ENCODE measurements around the gene HK3.
A peak's percentile ranks its signal among the peaks of the same experiment; 100 is the strongest.

The HK3 gene, protein sequence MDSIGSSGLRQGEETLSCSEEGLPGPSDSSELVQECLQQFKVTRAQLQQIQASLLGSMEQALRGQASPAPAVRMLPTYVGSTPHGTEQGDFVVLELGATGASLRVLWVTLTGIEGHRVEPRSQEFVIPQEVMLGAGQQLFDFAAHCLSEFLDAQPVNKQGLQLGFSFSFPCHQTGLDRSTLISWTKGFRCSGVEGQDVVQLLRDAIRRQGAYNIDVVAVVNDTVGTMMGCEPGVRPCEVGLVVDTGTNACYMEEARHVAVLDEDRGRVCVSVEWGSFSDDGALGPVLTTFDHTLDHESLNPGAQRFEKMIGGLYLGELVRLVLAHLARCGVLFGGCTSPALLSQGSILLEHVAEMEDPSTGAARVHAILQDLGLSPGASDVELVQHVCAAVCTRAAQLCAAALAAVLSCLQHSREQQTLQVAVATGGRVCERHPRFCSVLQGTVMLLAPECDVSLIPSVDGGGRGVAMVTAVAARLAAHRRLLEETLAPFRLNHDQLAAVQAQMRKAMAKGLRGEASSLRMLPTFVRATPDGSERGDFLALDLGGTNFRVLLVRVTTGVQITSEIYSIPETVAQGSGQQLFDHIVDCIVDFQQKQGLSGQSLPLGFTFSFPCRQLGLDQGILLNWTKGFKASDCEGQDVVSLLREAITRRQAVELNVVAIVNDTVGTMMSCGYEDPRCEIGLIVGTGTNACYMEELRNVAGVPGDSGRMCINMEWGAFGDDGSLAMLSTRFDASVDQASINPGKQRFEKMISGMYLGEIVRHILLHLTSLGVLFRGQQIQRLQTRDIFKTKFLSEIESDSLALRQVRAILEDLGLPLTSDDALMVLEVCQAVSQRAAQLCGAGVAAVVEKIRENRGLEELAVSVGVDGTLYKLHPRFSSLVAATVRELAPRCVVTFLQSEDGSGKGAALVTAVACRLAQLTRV

DNA sequence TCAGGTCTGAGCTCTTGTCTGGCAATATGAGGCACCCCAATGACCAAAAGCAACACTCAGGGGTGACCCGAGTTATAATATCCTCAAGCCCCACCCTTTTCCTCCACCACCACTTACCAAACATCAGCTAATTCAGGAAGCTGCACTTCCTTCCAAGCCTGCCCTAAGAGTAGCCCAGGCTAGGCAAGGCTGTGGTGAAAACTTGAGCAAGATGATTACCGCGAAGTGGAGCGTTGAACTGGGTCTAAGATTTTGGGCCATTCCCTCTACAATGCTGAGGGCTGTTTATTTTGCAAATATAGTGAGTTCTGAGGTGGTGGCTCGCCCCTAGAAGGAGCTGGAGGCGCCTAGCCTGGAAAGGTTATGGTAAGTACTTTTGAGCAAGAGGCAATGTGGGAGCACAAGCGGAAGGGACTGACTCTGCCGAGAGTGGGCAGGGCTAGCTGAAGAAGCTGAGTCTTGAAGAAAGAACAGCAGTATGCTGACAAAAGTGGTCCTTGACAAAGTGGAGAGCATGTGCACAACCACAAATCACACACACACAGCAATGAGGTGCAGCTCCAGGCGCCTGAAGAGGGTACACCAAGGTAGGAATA lies at the start of gene HK3:
TSS of gene HK3 (minus strand) at position 51 of the 596 bp plus-strand sequence. CDS start 3,187 bp downstream, outside the sequence.
- Mint-ChIP-seq H3K9me3 (no peaks in the 10 kb centered on the region), H3K4me1 (peaks cover 44% of the 10 kb centered on the region), H3K36me3 (peaks cover 16% of the 10 kb centered on the region), H3K27ac (peak within 1 kb of the TSS; percentile 90), H3K4me3 (no peak within 1 kb of the TSS), H3K27me3 (no peaks in the 10 kb centered on the region)

GRCh38 chr5:176948458-176948857 lies 49.3 kb upstream of the HK3 start:
- peaks cover 4% of the 10 kb centered on the region for H3K4me1 Mint-ChIP-seq
- H3K9me3 Mint-ChIP-seq: no peaks in the 10 kb centered on the region
- no peak overlapping the region for H3K4me3 Mint-ChIP-seq
- no peaks in the 10 kb centered on the region for H3K27me3 Mint-ChIP-seq
- peaks cover 14% of the 10 kb centered on the region for H3K36me3 Mint-ChIP-seq
- no peak overlapping the region for H3K27ac Mint-ChIP-seq

DNA sequence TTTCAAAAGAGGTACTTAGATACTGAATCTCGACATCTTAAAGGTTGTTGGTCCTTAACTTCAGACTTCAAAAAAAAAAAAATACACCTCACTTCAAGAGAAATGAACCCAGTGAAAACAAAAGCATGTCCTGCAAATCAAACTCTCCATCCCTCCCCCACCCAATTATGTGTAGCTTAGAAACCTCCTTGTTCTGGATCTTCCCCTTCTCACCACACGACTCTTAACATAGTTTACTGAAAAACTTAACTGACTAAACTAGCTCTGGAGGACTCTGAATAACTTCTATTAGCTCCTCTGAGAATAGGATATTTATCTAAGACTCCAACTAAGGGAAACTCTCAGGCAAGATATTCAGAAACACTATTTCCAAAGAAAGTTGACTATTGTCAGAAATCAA lies 48.7 kb upstream of the HK3 start:
- peaks cover 9% of the 10 kb centered on the region for H3K4me1 Mint-ChIP-seq
- H3K4me3 Mint-ChIP-seq: no peak overlapping the region
- H3K36me3 Mint-ChIP-seq: peaks cover 20% of the 10 kb centered on the region
- no peaks in the 10 kb centered on the region for H3K27me3 Mint-ChIP-seq
- H3K9me3 Mint-ChIP-seq: no peaks in the 10 kb centered on the region
- peak overlapping the region; percentile 72 for H3K27ac Mint-ChIP-seq

- no peaks in the 10 kb centered on the region for H3K9me3 Mint-ChIP-seq
- H3K36me3 Mint-ChIP-seq: peaks cover 15% of the 10 kb centered on the region
- H3K27ac Mint-ChIP-seq: no peak overlapping the region
These were observed 45.1 kb upstream of the HK3 start for GRCh38 chr5:176944268-176944667.

DNA sequence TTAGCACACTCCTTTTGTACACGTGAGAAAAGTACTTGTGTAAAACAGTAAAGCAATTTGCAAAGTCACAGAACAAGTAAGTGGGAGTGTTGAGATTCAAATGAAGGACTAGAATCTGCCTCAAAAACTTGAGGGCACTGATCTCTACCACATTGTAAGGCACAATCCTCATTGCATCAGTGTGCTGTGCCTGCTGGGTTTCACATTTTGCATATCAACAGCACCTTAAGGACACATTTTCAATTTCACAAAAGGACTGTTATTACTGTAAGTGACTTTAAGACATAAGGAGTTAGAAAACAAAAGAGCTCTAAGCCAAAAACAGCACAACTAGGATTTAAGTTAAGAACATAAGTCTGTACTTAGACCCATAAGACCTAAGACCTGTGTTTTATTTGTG lies 44.7 kb upstream of the HK3 start:
- no peaks in the 10 kb centered on the region for H3K9me3 Mint-ChIP-seq
- H3K36me3 Mint-ChIP-seq: peaks cover 15% of the 10 kb centered on the region
- no peak overlapping the region for H3K4me3 Mint-ChIP-seq
- no peak overlapping the region for H3K27ac Mint-ChIP-seq
- no peaks in the 10 kb centered on the region for H3K27me3 Mint-ChIP-seq
- peaks cover 9% of the 10 kb centered on the region for H3K4me1 Mint-ChIP-seq

More at GRCh38 chr5:176944268-176944667, 45.1 kb upstream of the HK3 start:
- peaks cover 9% of the 10 kb centered on the region for H3K4me1 Mint-ChIP-seq
- no peak overlapping the region for H3K4me3 Mint-ChIP-seq
- H3K27me3 Mint-ChIP-seq: no peaks in the 10 kb centered on the region

DNA sequence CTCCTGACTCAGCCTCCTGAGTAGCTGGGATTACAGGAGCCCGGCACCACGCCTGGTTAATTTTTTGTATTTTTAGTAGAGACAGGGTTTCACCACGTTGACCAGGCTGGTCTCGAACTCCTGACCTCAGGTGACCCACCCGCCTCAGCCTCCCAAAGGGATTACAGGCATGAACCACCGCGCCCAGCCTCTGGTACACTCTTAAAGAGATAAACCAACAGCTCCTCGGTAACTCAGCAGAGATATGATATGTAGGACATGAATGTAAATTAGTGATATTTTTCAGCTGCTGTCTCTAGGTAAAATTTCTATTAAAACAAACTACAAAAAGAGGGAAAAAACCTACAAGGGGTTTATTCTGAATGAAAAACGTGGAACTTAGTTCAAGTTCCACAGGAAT lies 42.8 kb upstream of the HK3 start:
- Mint-ChIP-seq H3K9me3 (no peaks in the 10 kb centered on the region), H3K27me3 (no peaks in the 10 kb centered on the region), H3K4me1 (peaks cover 5% of the 10 kb centered on the region), H3K36me3 (peaks cover 9% of the 10 kb centered on the region), H3K27ac (no peak overlapping the region), H3K4me3 (no peak overlapping the region)

DNA sequence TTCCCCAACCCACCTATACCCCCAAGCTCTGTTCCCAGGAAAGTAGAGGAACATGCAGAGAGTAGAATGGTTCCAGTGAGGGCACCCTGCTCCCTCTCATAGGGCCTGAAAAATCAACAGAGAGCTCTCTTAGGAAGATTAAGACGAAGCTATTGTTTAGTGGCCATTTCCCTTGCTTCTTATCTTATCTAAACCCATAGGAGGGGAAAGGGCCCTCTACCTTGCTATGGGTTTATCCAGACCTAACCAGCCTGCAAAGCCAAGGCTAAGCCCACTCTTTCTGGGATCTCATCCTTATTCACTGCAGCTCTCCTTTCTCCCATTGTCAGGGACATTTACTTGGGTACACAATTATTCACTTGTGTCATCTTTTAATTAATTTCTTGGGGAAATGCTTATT lies 39.3 kb upstream of the HK3 start:
- Mint-ChIP-seq H3K36me3 (peaks cover 21% of the 10 kb centered on the region), H3K27ac (no peak overlapping the region), H3K9me3 (no peaks in the 10 kb centered on the region), H3K4me3 (no peak overlapping the region), H3K4me1 (peaks cover 27% of the 10 kb centered on the region), H3K27me3 (no peaks in the 10 kb centered on the region)

DNA sequence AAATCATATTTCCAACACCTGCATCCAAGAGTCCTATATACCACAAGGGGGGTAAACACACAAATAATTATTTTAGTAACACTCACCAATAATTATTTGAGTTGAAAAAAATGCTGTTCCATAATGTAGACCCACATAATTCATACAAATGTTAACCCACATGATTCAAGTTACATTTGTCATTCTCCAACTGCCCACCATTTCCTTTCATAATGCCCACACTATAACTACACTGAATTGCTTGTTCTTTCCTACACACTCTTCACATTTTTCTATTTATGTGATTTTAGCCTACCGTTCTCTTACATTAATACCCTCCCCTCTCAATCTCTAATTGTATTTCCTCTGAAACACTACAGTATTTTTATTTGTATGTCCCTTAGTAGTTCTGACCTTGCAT lies 35.9 kb upstream of the HK3 start:
- Mint-ChIP-seq H3K4me1 (peaks cover 37% of the 10 kb centered on the region), H3K4me3 (peak overlapping the region; percentile 6), H3K27ac (peak overlapping the region; percentile 33), H3K9me3 (no peaks in the 10 kb centered on the region), H3K27me3 (no peaks in the 10 kb centered on the region), H3K36me3 (peaks cover 21% of the 10 kb centered on the region)

DNA sequence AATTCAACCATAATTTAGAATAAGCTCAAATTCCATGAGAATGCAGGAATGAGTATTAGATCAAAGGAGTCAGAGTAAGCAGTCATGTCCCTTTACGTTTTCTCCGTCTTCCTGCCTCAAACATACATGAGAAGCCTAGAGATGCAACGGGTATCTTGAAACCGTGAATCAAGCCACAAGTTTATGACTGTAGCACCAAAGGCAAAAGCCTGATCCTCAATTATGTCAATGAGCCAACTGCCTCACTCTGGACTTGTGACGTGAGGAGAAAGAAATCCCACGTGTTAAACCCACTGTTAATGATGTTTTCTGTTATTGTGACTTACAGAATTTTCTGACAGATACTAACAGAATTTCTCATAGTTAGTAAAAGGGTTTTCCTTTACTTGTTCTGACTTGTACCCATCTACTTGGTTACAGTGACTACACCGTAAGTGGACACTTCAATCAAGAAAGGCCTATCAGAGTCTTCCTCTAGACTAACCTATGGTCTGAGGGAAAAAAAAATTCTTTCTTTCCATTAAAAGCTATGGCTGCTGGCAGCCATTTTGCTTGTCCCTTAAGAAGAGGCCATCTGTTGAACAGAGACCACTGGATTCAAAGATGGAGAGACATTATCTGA lies 35.3 kb upstream of the HK3 start:
- Mint-ChIP-seq H3K4me1 (peaks cover 42% of the 10 kb centered on the region), H3K9me3 (no peaks in the 10 kb centered on the region), H3K36me3 (peaks cover 21% of the 10 kb centered on the region), H3K27ac (no peak overlapping the region), H3K4me3 (peak overlapping the region; percentile 6), H3K27me3 (no peaks in the 10 kb centered on the region)

- Mint-ChIP-seq H3K9me3 (no peaks in the 10 kb centered on the region), H3K27ac (no peak overlapping the region), H3K4me3 (no peak overlapping the region), H3K4me1 (peaks cover 25% of the 10 kb centered on the region), H3K36me3 (peaks cover 15% of the 10 kb centered on the region), H3K27me3 (no peaks in the 10 kb centered on the region)
These were observed 30.5 kb upstream of the HK3 start for GRCh38 chr5:176929654-176930053.

DNA sequence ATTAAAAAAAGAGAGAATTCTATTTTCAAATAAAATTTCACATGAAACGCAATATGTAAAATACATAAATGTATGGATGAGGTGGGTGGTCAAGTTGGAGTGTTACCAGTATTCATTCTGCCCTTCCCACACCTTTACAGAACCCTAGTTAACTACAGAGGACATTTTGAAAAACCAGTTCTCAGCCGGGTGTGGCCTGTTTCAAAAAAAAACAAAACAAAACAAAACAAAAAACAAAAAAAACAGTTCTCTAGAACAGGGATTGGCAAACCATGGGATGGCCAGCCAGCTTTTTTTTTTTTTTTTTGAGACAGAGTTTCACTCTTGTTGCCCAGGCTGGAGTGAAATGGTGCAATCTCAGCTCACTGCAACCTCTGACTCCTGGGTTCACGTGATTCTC lies 28.4 kb upstream of the HK3 start:
- Mint-ChIP-seq H3K27me3 (no peaks in the 10 kb centered on the region), H3K27ac (no peak overlapping the region), H3K9me3 (no peaks in the 10 kb centered on the region), H3K4me3 (no peak overlapping the region), H3K36me3 (peaks cover 13% of the 10 kb centered on the region), H3K4me1 (peaks cover 24% of the 10 kb centered on the region)

- Mint-ChIP-seq H3K27ac (no peak overlapping the region), H3K4me3 (no peak overlapping the region), H3K9me3 (no peaks in the 10 kb centered on the region), H3K36me3 (peaks cover 28% of the 10 kb centered on the region), H3K4me1 (peaks cover 18% of the 10 kb centered on the region), H3K27me3 (no peaks in the 10 kb centered on the region)
These were observed 23.7 kb upstream of the HK3 start for GRCh38 chr5:176922817-176923216.

DNA sequence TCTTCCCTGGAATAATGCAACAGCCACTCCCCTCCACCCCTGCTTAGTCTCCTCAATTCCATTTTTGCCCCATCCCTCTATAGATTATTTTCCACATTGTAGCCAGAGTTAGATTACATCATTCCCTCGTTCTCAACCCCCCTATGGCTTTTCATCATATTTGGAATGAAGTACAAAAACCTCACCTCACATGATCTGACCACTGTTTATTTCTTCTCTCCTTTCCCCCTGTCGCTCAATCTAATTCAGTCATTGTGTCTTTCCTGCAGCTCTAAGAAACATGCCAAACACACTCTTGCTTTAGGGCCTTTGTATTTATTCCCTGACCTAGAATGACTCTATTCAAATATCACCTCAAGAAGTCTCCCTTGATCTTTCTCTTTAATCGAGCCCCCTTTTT lies 22.6 kb upstream of the HK3 start:
- H3K27ac Mint-ChIP-seq: peak overlapping the region; percentile 56
- H3K4me3 Mint-ChIP-seq: no peak overlapping the region
- no peaks in the 10 kb centered on the region for H3K9me3 Mint-ChIP-seq

DNA sequence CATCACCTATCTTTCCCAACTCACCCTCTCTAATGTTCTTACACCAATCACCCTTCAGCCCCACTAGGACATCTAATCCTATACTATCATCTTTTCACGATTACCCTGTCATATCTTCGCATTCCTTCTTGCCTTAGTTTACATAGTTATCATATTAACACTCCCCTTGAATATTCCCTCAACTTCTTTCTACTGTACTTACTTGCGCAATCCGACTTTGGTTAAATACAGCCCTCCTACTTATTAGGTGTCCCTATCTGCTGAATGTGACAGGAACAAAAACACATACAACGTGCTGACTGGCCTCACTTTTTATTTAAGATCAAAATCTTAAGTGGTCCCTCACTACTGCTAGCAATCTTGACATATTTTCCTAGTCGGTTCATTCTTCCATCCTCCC lies 19.5 kb upstream of the HK3 start:
- Mint-ChIP-seq H3K27me3 (no peaks in the 10 kb centered on the region), H3K36me3 (peaks cover 34% of the 10 kb centered on the region), H3K4me3 (no peak overlapping the region), H3K4me1 (peaks cover 28% of the 10 kb centered on the region), H3K9me3 (no peaks in the 10 kb centered on the region), H3K27ac (peak overlapping the region; percentile 60)

More for the DNA sequence above, 22.6 kb upstream of the HK3 start:
- Mint-ChIP-seq H3K36me3 (peaks cover 28% of the 10 kb centered on the region), H3K4me1 (peaks cover 18% of the 10 kb centered on the region), H3K27me3 (no peaks in the 10 kb centered on the region)

- no peaks in the 10 kb centered on the region for H3K9me3 Mint-ChIP-seq
- H3K27ac Mint-ChIP-seq: no peak overlapping the region
- no peak overlapping the region for H3K4me3 Mint-ChIP-seq
- no peaks in the 10 kb centered on the region for H3K27me3 Mint-ChIP-seq
- H3K36me3 Mint-ChIP-seq: peaks cover 26% of the 10 kb centered on the region
- H3K4me1 Mint-ChIP-seq: peaks cover 24% of the 10 kb centered on the region
These were observed 17.2 kb upstream of the HK3 start for GRCh38 chr5:176916337-176916736.
